Measurements from ENCODE around the gene PPP6R2. TPM values are rescaled to one million over a fixed set of nuclear protein-coding genes. Genes with fewer than 3 reads are reported as not detected.

PPP6R2 gene
- total RNA-seq (2022; extraction: Qiagen RNA extraction; ENCODE audit: low read depth): 9.3 to 13.6 TPM (median 13.2 TPM) in 5 replicates

DNA sequence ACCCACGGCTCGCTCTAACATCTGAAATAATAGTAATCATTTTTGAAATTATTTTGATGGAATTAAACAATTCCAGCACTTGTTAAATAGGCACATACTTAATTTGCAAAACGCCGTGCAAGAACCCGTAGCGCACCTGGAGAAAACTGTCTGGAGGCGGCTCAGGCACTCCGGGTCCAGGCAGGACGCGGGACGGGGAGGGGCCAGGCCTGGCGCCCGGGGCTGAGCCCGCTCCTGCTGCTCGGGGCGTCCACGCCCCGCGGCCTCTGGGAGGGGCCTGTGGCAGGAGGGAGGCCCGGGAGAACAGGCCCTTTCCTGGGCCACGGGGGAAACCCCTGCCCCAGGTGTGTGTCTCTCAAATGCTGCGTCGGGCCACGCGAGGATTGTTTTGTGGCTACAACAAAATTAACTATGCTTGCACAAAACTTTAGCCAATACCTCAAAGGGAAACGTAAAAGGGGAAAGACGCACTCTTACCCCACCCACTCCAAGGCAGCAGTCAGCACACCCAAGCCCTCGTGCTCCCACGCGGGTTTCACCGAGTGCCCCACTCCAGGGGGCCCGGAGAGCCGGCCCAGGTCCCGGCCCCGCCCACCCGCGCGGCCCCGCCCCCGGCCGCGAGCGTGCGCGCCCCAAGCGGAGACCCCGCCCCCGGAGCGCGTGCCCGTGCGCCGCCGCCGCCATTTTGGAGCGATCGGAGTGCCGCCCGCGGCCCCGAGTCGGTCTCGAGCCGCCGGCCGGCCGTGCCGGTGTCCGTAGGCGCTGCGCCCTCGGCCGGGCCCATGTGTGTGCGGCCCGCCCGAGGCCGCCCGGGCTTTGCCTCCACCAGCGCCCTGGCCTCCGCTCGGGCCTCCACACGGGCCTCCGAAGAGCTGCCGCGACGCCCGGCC, at the start of gene PPP6R2:
PPP6R2 (plus strand) TSS at position 677 of the 890 bp plus-strand sequence. CDS start 50,582 bp downstream, outside the sequence.

DNA sequence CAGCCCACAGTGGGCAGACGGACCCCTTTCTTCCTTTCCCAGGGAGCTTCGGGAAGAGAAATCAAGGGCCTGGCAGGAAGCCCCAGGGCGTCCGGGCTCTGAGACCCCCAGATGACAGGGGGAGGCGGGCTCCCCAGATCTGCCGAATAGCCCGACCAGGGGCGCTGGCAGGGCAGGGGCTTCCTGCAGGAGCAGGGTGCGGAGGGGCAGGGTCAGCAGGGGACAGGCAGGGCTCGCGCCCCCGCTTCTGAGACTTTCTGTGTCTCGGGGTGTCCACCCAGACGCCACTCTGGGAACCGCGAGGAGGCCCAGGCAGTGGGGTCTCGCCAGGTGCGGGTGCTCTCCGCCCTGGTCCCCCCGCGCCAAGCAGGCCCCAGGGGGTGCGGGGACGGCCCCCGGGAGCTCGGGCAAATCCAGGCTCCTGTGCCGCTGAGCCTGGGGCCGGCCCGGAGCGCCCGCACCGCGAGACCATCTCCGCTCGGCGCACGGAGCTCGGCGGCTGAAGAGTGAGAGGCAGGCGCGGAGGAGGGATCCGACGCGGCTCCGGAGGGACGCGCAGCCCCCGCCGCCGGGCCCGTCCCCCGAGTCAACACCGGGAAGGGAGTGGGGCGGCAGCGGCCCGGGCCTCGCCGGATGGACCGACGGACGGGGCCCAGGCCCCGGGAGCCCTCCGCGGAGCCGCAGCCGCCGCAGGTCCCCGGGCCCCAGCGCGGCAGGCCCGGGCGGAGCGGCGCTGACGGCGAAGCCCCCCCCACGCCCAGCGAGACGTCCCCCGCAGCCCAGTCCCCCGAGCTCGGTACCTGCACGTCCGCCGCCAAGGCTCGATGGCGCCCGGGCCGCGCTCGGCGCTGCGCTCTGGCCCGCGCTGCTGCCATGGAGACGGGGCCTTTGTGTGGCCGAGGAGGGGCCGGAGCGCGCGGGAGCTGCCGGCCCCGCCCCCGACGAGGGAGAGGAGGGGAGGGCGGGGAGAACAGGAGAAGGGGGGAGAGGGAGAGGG, 36.1 kb upstream of the PPP6R2 start, which contains the start of gene PLXNB2:
PLXNB2 (minus strand) TSS at position 894 of the 997 bp plus-strand sequence. CDS start 17,062 bp downstream, outside the sequence.

GRCh38 chr22:50326956-50327710, 16.0 kb upstream of the PPP6R2 start, which contains the start of gene DENND6B:
Gene DENND6B, minus strand, starts transcription at chr22:50327012. Its CDS starts 24 bp downstream, at chr22:50326988.

GRCh38 chr22:50474710-50475651, 131.9 kb downstream of the PPP6R2 start, which contains the start of gene SBF1:
Gene SBF1, minus strand, starts transcription at chr22:50475035. Its CDS starts 195 bp downstream, at chr22:50474840.

DNA sequence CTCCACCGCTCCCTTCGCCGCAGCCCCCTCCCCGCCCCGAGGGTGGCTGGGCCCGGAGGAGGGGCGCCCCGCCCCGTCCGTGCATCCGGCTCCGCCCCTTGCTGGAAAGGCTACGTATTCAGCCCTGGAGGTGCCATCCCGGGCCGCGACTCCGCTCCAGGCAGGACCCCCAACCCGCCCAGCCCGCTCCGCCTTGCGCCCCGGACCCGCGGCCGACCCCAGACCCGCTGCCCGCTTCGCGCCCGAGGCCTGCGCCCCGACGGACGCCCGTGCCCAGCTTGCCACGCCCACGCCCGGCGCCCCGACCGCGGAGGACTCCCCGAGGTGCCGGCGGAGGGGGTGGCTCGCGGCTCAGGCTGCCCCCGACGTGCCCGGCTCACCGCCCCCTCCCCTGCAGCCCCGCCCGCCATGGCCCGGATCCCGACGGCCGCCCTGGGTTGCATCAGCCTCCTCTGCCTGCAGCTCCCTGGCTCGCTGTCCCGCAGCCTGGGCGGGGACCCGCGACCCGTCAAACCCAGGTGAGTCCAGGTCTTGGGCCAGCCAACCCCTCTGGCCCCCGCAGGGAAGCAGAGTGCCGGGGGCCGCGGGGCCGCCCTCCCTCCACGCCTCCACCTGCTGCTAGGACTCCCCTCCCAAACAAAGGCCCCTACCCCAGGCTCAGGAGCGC, 138.4 kb downstream of the PPP6R2 start, which contains the start of gene ADM2:
ADM2 (plus strand) TSS at position 104 of the 667 bp plus-strand sequence; CDS start at position 409, 305 bp downstream.

DNA sequence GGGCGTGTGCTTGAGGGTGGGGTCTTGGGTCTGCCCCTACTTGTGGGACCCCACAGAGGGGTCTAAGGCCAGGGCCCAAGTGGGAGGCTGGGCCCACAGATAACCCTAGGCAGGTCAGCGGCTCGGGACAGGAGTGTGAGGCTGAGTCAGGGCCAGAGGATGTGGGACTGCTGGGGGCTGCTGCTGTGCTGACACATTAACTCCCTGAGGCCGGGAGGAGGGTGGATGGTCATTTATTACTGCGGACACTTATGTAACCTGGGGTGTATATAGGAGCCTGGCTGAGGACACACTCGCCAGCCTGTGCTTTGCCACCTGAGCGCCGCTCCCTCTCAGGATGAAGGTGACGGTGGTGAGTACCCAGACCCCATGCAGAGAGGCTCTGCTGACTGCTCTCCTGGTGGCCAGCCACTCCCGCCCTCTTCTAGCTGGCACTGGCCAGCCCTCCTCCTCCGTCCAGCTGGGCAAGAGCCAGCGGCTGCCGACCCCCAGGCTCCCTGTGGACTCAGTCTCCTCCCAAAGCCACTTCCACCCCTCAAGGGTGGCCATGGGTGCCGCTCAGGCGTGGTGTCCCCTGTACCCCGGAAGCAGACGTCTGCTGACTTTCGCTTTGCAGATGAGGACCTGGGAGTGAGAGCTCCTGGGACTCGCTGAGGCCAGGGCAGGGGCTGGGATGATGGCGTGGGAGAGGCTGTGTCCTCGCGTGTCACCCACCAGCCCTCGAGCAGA, 143.6 kb downstream of the PPP6R2 start, which contains the start of gene MIOX:
MIOX (plus strand) TSS at position 299 of the 729 bp plus-strand sequence; CDS start at position 338, 39 bp downstream.

Other genes with a start within 250 kb of the PPP6R2 start
- gene PANX2, start 172.6 kb upstream of the PPP6R2 start, total RNA-seq (2022; extraction: Qiagen RNA extraction; ENCODE audit: low read depth): 6.2 to 7.7 TPM (median 7.0 TPM) in 5 replicates
- gene TRABD, start 157.4 kb upstream of the PPP6R2 start, total RNA-seq (2022; extraction: Qiagen RNA extraction; ENCODE audit: low read depth): 23.5 to 41.4 TPM (median 35.1 TPM) in 5 replicates
- gene SELENOO, start 142.3 kb upstream of the PPP6R2 start, total RNA-seq (2022; extraction: Qiagen RNA extraction; ENCODE audit: low read depth): 13.1 to 22.1 TPM (median 17.1 TPM) in 5 replicates
- gene TUBGCP6, start 98.3 kb upstream of the PPP6R2 start, total RNA-seq (2022; extraction: Qiagen RNA extraction; ENCODE audit: low read depth): 7.2 to 13.0 TPM (median 9.8 TPM) in 5 replicates
- gene HDAC10, start 92.1 kb upstream of the PPP6R2 start, total RNA-seq (2022; extraction: Qiagen RNA extraction; ENCODE audit: low read depth): 7.9 to 14.0 TPM (median 12.2 TPM) in 5 replicates
- gene MAPK12, start 81.6 kb upstream of the PPP6R2 start, total RNA-seq (2022; extraction: Qiagen RNA extraction; ENCODE audit: low read depth): 18.0 to 24.9 TPM (median 23.4 TPM) in 5 replicates
- gene MAPK11, start 72.9 kb upstream of the PPP6R2 start, total RNA-seq (2022; extraction: Qiagen RNA extraction; ENCODE audit: low read depth): 4.5 to 7.4 TPM (median 7.0 TPM) in 5 replicates
- 93.1 to 128 TPM (median 108 TPM) in 5 replicates for gene PLXNB2, start 35.7 kb upstream of the PPP6R2 start, total RNA-seq (2022; extraction: Qiagen RNA extraction; ENCODE audit: low read depth)
- 2.2 to 3.4 TPM (median 2.8 TPM) in 5 replicates for gene DENND6B, start 16.3 kb upstream of the PPP6R2 start, total RNA-seq (2022; extraction: Qiagen RNA extraction; ENCODE audit: low read depth)
- gene SBF1, start 131.7 kb downstream of the PPP6R2 start, total RNA-seq (2022; extraction: Qiagen RNA extraction; ENCODE audit: low read depth): 17.7 to 27.3 TPM (median 24.6 TPM) in 5 replicates
- gene ADM2, start 138.2 kb downstream of the PPP6R2 start, total RNA-seq (2022; extraction: Qiagen RNA extraction; ENCODE audit: low read depth): 0.49 to 0.87 TPM (median 0.50 TPM) in 5 replicates
- 0.05 TPM in 1 of 5 replicates, not detected in the others for gene MIOX, start 143.5 kb downstream of the PPP6R2 start, total RNA-seq (2022; extraction: Qiagen RNA extraction; ENCODE audit: low read depth)
- gene LMF2, start 164.4 kb downstream of the PPP6R2 start, total RNA-seq (2022; extraction: Qiagen RNA extraction; ENCODE audit: low read depth): 30.4 to 50.1 TPM (median 44.1 TPM) in 5 replicates
- gene NCAPH2, start 164.9 kb downstream of the PPP6R2 start, total RNA-seq (2022; extraction: Qiagen RNA extraction; ENCODE audit: low read depth): 33.4 to 40.4 TPM (median 37.2 TPM) in 5 replicates
- gene SCO2, start 182.3 kb downstream of the PPP6R2 start, total RNA-seq (2022; extraction: Qiagen RNA extraction; ENCODE audit: low read depth): 1.9 to 6.1 TPM (median 4.8 TPM) in 5 replicates
- 11.3 to 21.2 TPM (median 18.6 TPM) in 5 replicates for gene TYMP, start 186.7 kb downstream of the PPP6R2 start, total RNA-seq (2022; extraction: Qiagen RNA extraction; ENCODE audit: low read depth)
- 0.02 to 0.05 TPM (median 0.05 TPM) in 3 of 5 replicates, not detected in the others for gene KLHDC7B, start 202.6 kb downstream of the PPP6R2 start, total RNA-seq (2022; extraction: Qiagen RNA extraction; ENCODE audit: low read depth)
- 0.25 to 0.75 TPM (median 0.46 TPM) in 3 of 5 replicates, not detected in the others for gene SYCE3, start 219.6 kb downstream of the PPP6R2 start, total RNA-seq (2022; extraction: Qiagen RNA extraction; ENCODE audit: low read depth)
- gene CPT1B, start 235.1 kb downstream of the PPP6R2 start, total RNA-seq (2022; extraction: Qiagen RNA extraction; ENCODE audit: low read depth): 10.5 to 15.7 TPM (median 13.6 TPM) in 5 replicates
- gene CHKB, start 239.5 kb downstream of the PPP6R2 start, total RNA-seq (2022; extraction: Qiagen RNA extraction; ENCODE audit: low read depth): 16.9 to 24.5 TPM (median 19.0 TPM) in 5 replicates